Immature natural killer cell (primary cell): ENCODE results near the gene EPG5. TPM values are rescaled to one million over a fixed set of nuclear protein-coding genes. Genes with fewer than 3 reads are reported as not detected.

Experiments
- DNase-seq, 3 donors: peaks; one replicate each; pipeline ENCODE4 v3.0.0; 2022; ENCODE audit warnings: mixed read lengths in 1 of 3
- H3K27ac Mint-ChIP-seq, 6 donors: one replicate each; pipeline ENCODE4 v1.8.0; 2020; ENCODE audit warnings: mixed read lengths in 6 of 6, mild to moderate bottlenecking in 5 of 6, inconsistent platforms in 4 of 6, moderate library complexity in 3 of 6
- H3K27me3 Mint-ChIP-seq, 3 donors: one replicate each; pipeline ENCODE4 v1.8.0; 2020 to 2021; ENCODE audit warnings: low read depth in 3 of 3, mild to moderate bottlenecking in 3 of 3, mixed read lengths in 3 of 3, moderate library complexity in 3 of 3, inconsistent platforms in 1 of 3
- H3K36me3 Mint-ChIP-seq, 3 donors: one replicate each; pipeline ENCODE4 v1.8.0; 2020; ENCODE audit warnings: mixed read lengths in 3 of 3, inconsistent platforms in 2 of 3, mild to moderate bottlenecking in 2 of 3
- H3K4me1 Mint-ChIP-seq, 2 donors: one replicate each; pipeline ENCODE4 v1.8.0; 2020; ENCODE audit warnings: inconsistent platforms in 2 of 2, mild to moderate bottlenecking in 2 of 2, mixed read lengths in 2 of 2, moderate library complexity in 1 of 2
- H3K4me3 Mint-ChIP-seq, 5 donors: one replicate each; pipeline ENCODE4 v1.8.0; 2020; ENCODE audit warnings: mild to moderate bottlenecking in 5 of 5, mixed read lengths in 5 of 5, inconsistent platforms in 3 of 5, moderate library complexity in 3 of 5
- H3K9me3 Mint-ChIP-seq, 6 donors: one replicate each; pipeline ENCODE4 v1.8.0; 2020; ENCODE audit warnings: mild to moderate bottlenecking in 6 of 6, mixed read lengths in 6 of 6, inconsistent platforms in 4 of 6, moderate library complexity in 3 of 6
- polyA plus RNA-seq, 3 donors: library from polyadenylated mRNA; unstranded; fragments of 300-500 nt; fragmentation: Illumina TruSeq; gene quantifications; one replicate each; pipeline ENCODE4 v1.2.3, GENCODE V29; 2021

EPG5 gene
- polyA plus RNA-seq, 3 donors from 2014 or later = 2.9 to 6.5 (median 5.3) TPM

- no peak overlapping the region for H3K27ac Mint-ChIP-seq
- H3K36me3 Mint-ChIP-seq = peaks cover 33 to 72% (median 53%) of the 10 kb centered on the region in 3 donors
- peaks cover 4 to 8% of the 10 kb centered on the region in 2 donors for H3K4me1 Mint-ChIP-seq
- H3K4me3 Mint-ChIP-seq = no peak overlapping the region
- H3K27me3 Mint-ChIP-seq = peaks cover 0 to 3% (median 2%) of the 10 kb centered on the region in 3 donors
- DNase-seq = no peak
- no peaks in the 10 kb centered on the region for H3K9me3 Mint-ChIP-seq
These were observed 40.4 kb downstream of the EPG5 start for GRCh38 chr18:45926691-45927090.

GRCh38 chr18:45926085-45926484 is 41.0 kb downstream of the EPG5 start:
- H3K4me1 Mint-ChIP-seq = peaks cover 7 to 13% of the 10 kb centered on the region in 2 donors
- no peak overlapping the region for H3K4me3 Mint-ChIP-seq
- no peak overlapping the region for H3K27ac Mint-ChIP-seq
- peaks cover 29 to 73% (median 53%) of the 10 kb centered on the region in 3 donors for H3K36me3 Mint-ChIP-seq
- no peak for DNase-seq
- no peaks in the 10 kb centered on the region for H3K9me3 Mint-ChIP-seq
- peaks cover 0 to 3% (median 2%) of the 10 kb centered on the region in 3 donors for H3K27me3 Mint-ChIP-seq

- Mint-ChIP-seq H3K9me3 (no peaks in the 10 kb centered on the region), H3K27ac (peak overlapping the region in 1 of 6 donors; percentile 70), H3K4me1 (peaks cover 22 to 27% of the 10 kb centered on the region in 2 donors), H3K4me3 (no peak overlapping the region), H3K27me3 (peaks cover 0 to 2% (median 0%) of the 10 kb centered on the region in 3 donors), H3K36me3 (peaks cover 35 to 62% (median 50%) of the 10 kb centered on the region in 3 donors)
- DNase-seq = no peak
These were observed 44.0 kb downstream of the EPG5 start for GRCh38 chr18:45923138-45923537.

- no peaks in the 10 kb centered on the region for H3K27me3 Mint-ChIP-seq
- H3K9me3 Mint-ChIP-seq = no peaks in the 10 kb centered on the region
- peaks cover 56 to 72% (median 57%) of the 10 kb centered on the region in 3 donors for H3K36me3 Mint-ChIP-seq
- H3K4me3 Mint-ChIP-seq = peak overlapping the region in 3 of 5 donors; percentile 21 to 53 (median 50)
- peak; percentile 6 to 37 (median 11) for DNase-seq
- H3K4me1 Mint-ChIP-seq = peaks cover 22 to 27% of the 10 kb centered on the region in 2 donors
- H3K27ac Mint-ChIP-seq = peak overlapping the region; percentile 8 to 74 (median 32)
These were observed 46.8 kb downstream of the EPG5 start for GRCh38 chr18:45920367-45920766.

GRCh38 chr18:45916302-45916701 is 50.8 kb downstream of the EPG5 start:
- Mint-ChIP-seq H3K27ac (peak overlapping the region in 1 of 6 donors; percentile 30), H3K9me3 (no peaks in the 10 kb centered on the region), H3K27me3 (no peaks in the 10 kb centered on the region), H3K4me3 (no peak overlapping the region), H3K4me1 (peaks cover 16 to 19% of the 10 kb centered on the region in 2 donors), H3K36me3 (peaks cover 59 to 66% (median 61%) of the 10 kb centered on the region in 3 donors)
- no peak for DNase-seq

GRCh38 chr18:45913276-45913675 is 53.9 kb downstream of the EPG5 start:
- no peak for DNase-seq
- peaks cover 5 to 6% of the 10 kb centered on the region in 2 donors for H3K4me1 Mint-ChIP-seq
- no peak overlapping the region for H3K27ac Mint-ChIP-seq
- no peaks in the 10 kb centered on the region for H3K27me3 Mint-ChIP-seq
- H3K4me3 Mint-ChIP-seq = no peak overlapping the region
- no peaks in the 10 kb centered on the region for H3K9me3 Mint-ChIP-seq
- peaks cover 50 to 64% (median 58%) of the 10 kb centered on the region in 3 donors for H3K36me3 Mint-ChIP-seq

GRCh38 chr18:45910405-45911023 is 56.6 kb downstream of the EPG5 start:
- DNase-seq = peak; percentile 43 to 65 (median 53)
- H3K27ac Mint-ChIP-seq = peak overlapping the region in 2 of 6 donors; percentile 3 to 8
- no peak overlapping the region for H3K4me3 Mint-ChIP-seq
- H3K9me3 Mint-ChIP-seq = no peaks in the 10 kb centered on the region
- H3K36me3 Mint-ChIP-seq = peaks cover 50 to 67% (median 56%) of the 10 kb centered on the region in 3 donors
- peaks cover 0 to 4% (median 2%) of the 10 kb centered on the region in 3 donors for H3K27me3 Mint-ChIP-seq
- H3K4me1 Mint-ChIP-seq = peaks cover 5 to 6% of the 10 kb centered on the region in 2 donors

GRCh38 chr18:45901654-45902210 is 65.4 kb downstream of the EPG5 start:
- H3K9me3 Mint-ChIP-seq = no peaks in the 10 kb centered on the region
- DNase-seq = no peak
- peaks cover 18 to 20% of the 10 kb centered on the region in 2 donors for H3K4me1 Mint-ChIP-seq
- H3K27me3 Mint-ChIP-seq = peaks cover 0 to 4% (median 2%) of the 10 kb centered on the region in 3 donors
- H3K27ac Mint-ChIP-seq = peak overlapping the region; percentile 0 to 83 (median 56)
- peak overlapping the region in 1 of 5 donors; percentile 49 for H3K4me3 Mint-ChIP-seq
- peaks cover 51 to 64% (median 55%) of the 10 kb centered on the region in 3 donors for H3K36me3 Mint-ChIP-seq

- H3K27ac Mint-ChIP-seq = peak overlapping the region; percentile 15 to 83 (median 68)
- H3K9me3 Mint-ChIP-seq = no peaks in the 10 kb centered on the region
- H3K4me1 Mint-ChIP-seq = peaks cover 18 to 20% of the 10 kb centered on the region in 2 donors
- DNase-seq = peak in 1 of 3 donors; percentile 30
- peaks cover 46 to 57% (median 52%) of the 10 kb centered on the region in 3 donors for H3K36me3 Mint-ChIP-seq
- H3K4me3 Mint-ChIP-seq = peak overlapping the region in 4 of 5 donors; percentile 2 to 73 (median 48)
- H3K27me3 Mint-ChIP-seq = no peaks in the 10 kb centered on the region
These were observed 66.5 kb downstream of the EPG5 start for GRCh38 chr18:45900623-45901022.

GRCh38 chr18:45896991-45897390 is 70.1 kb downstream of the EPG5 start:
- Mint-ChIP-seq H3K9me3 (no peaks in the 10 kb centered on the region), H3K36me3 (peaks cover 49 to 53% (median 51%) of the 10 kb centered on the region in 3 donors), H3K4me1 (peaks cover 18 to 23% of the 10 kb centered on the region in 2 donors), H3K27me3 (no peaks in the 10 kb centered on the region), H3K27ac (peak overlapping the region in 2 of 6 donors; percentile 36 to 80), H3K4me3 (no peak overlapping the region)
- no peak for DNase-seq

- Mint-ChIP-seq H3K36me3 (peaks cover 44 to 53% (median 45%) of the 10 kb centered on the region in 3 donors), H3K27me3 (no peaks in the 10 kb centered on the region), H3K4me1 (peaks cover 12 to 21% of the 10 kb centered on the region in 2 donors), H3K4me3 (no peak overlapping the region), H3K9me3 (no peaks in the 10 kb centered on the region), H3K27ac (peak overlapping the region in 1 of 6 donors; percentile 36)
- DNase-seq = no peak
These were observed 70.7 kb downstream of the EPG5 start for GRCh38 chr18:45896452-45896851.

GRCh38 chr18:45895339-45895738 is 71.8 kb downstream of the EPG5 start:
- Mint-ChIP-seq H3K27me3 (peaks cover 0 to 1% (median 0%) of the 10 kb centered on the region in 3 donors), H3K9me3 (no peaks in the 10 kb centered on the region), H3K4me3 (no peak overlapping the region), H3K4me1 (peaks cover 8 to 15% of the 10 kb centered on the region in 2 donors), H3K36me3 (peaks cover 33 to 50% (median 40%) of the 10 kb centered on the region in 3 donors), H3K27ac (peak overlapping the region in 4 of 6 donors; percentile 2 to 58 (median 10))
- DNase-seq = no peak

- H3K4me3 Mint-ChIP-seq = no peak overlapping the region
These were observed 72.3 kb downstream of the EPG5 start for GRCh38 chr18:45894818-45895217.

GRCh38 chr18:45891806-45892205 is 75.3 kb downstream of the EPG5 start:
- Mint-ChIP-seq H3K36me3 (peaks cover 25 to 44% (median 39%) of the 10 kb centered on the region in 3 donors), H3K4me3 (no peak overlapping the region), H3K27ac (peak overlapping the region in 4 of 6 donors; percentile 21 to 83 (median 50)), H3K27me3 (peaks cover 0 to 1% (median 0%) of the 10 kb centered on the region in 3 donors), H3K4me1 (peaks cover 31% of the 10 kb centered on the region in 2 donors), H3K9me3 (no peaks in the 10 kb centered on the region)
- DNase-seq = no peak

More at GRCh38 chr18:45894818-45895217, 72.3 kb downstream of the EPG5 start:
- no peak for DNase-seq
- peaks cover 0 to 1% (median 0%) of the 10 kb centered on the region in 3 donors for H3K27me3 Mint-ChIP-seq
- peaks cover 12 to 18% of the 10 kb centered on the region in 2 donors for H3K4me1 Mint-ChIP-seq
- H3K9me3 Mint-ChIP-seq = no peaks in the 10 kb centered on the region
- H3K36me3 Mint-ChIP-seq = peaks cover 32 to 50% (median 44%) of the 10 kb centered on the region in 3 donors
- peak overlapping the region in 5 of 6 donors; percentile 2 to 35 (median 5) for H3K27ac Mint-ChIP-seq
